ENCODE results near the gene NXNL2.

GRCh38 chr9:88529496-88529895, 5.5 kb upstream of the NXNL2 start:
- no peak for TF ChIP-seq CTCF (conservative IDR thresholded peaks at IDR 0.05; ENCODE audit: low read length)
- no peak for TF ChIP-seq EZH2phosphoT487 (IDR thresholded peaks at IDR 0.05; ENCODE audit: borderline replicate concordance, low read depth, low read length)

Measured in OCI-LY7 (cell line).